NCI-H2081 (cell line): ENCODE results near the gene DHRS13.
A peak's percentile ranks its signal among the peaks of the same experiment; 100 is the strongest.
"Not testable (repeated sequence)": the region's sequence is repeated elsewhere in the genome, so short reads cannot be mapped to it uniquely, and the experiment has no call there.

ENCODE experiments used
- DNase-seq, 2 experiments: peaks; one replicate each; lab custom pipeline; 2025; lab: John Stamatoyannopoulos, UW

The DHRS13 gene

DNA sequence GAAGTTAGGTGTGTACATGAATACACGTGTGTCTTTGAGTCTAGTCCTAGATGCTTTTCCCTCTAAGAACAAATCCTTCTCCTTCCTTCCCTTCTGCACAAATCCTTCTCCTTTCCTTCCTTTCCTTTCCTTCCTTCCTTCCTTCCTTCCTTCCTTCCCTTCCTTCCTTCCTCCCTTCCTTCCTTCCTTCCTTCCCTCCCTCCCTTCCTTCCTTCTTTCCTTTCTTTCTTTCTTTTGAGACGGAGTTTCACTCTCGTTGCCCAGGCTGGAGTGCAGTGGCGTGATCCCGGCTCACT is 615 bp upstream of the DHRS13 start:
- DNase-seq: not testable (repeated sequence)

GRCh38 chr17:28901866-28902818 is 737 bp downstream of the DHRS13 start:
- peak in 1 of 2 experiments; percentile 45 for DNase-seq

GRCh38 chr17:28900986-28901726 is 1.7 kb downstream of the DHRS13 start:
- no peak for DNase-seq

DNA sequence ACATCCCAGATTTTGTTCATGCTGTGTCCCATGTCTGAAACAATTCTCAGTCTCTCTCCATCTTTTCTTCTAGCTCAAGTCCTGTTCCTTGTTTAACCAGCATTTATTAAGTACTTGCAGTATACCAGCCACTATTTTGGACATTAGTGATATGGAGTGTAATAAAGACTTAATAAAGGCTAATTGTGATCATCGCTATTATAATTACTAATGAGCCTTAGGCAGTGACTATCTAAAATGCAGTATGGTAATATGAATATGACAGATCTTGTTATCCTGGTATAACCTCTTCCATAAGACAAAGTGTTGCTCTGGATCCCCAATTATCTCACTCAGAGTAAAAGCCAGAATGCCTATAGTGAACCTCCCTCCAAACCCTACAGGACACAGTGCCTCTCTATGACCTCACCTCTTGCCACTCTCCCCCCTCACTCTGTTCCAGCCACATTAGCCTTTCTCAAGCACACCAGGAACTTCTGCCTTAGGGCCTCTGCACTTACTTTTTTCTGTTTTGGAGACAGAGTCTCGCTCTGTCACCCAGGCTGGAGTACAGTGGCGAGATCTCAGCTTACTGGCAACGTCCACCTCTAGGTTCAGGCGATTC is 3.6 kb downstream of the DHRS13 start:
- no peak for DNase-seq

DNA sequence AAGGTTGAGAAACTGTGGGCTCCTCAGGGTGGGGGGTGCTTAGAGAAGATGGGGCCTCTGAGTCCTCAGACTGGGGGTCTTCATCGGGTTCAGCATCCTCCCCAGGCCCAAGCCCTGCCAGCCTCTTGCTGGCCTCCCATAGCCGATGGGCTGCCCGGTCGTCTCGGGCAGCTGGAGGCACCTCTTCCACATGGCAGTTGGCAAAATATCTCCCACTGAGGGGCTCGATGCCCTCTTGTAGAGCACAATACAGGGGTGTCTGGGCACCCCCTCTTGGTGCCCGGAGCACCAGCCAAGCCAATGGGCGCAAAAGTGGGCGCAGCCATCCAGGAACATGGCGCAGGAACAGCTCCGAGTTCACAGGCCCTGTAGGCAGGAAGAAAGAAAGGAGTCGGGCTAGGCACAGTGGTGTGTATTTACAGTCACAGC is 4.3 kb downstream of the DHRS13 start:
- no peak for DNase-seq

DNA sequence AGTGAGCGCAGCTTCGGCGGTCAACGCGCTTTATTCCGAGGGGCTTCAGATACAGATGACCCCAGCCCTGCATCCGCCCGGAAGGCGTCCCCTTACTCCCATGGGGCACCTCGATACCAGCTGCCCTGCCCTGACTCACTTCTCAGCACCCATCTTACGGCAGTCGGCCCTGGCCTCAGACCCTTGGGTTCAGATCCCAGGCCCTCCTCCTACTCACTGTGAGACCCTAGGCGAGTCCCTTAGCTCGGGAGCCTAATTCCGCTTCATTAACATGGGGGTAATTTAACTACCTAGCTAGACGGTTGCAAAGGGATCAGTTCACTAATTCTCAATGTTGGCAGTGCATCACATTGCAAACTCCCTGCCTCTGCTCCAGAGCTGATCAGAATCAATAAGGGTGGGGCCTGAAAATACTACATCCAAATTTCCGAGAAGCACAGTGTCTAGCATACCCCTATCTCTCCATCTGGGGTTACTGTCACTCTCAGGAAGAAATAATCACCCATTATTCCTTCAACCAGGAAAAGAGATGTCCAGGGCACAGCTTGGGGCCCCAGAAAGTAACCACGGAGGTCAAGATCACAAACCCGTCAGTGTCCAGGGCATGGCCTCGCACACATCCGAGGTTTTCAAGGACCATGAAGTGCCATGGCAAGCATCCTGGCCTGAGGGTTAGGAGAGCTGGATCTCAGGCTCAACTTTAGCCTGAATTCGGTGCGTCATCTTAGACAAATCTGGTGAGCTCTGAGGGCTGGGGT is 4.9 kb downstream of the DHRS13 start:
- DNase-seq: no peak

DNA sequence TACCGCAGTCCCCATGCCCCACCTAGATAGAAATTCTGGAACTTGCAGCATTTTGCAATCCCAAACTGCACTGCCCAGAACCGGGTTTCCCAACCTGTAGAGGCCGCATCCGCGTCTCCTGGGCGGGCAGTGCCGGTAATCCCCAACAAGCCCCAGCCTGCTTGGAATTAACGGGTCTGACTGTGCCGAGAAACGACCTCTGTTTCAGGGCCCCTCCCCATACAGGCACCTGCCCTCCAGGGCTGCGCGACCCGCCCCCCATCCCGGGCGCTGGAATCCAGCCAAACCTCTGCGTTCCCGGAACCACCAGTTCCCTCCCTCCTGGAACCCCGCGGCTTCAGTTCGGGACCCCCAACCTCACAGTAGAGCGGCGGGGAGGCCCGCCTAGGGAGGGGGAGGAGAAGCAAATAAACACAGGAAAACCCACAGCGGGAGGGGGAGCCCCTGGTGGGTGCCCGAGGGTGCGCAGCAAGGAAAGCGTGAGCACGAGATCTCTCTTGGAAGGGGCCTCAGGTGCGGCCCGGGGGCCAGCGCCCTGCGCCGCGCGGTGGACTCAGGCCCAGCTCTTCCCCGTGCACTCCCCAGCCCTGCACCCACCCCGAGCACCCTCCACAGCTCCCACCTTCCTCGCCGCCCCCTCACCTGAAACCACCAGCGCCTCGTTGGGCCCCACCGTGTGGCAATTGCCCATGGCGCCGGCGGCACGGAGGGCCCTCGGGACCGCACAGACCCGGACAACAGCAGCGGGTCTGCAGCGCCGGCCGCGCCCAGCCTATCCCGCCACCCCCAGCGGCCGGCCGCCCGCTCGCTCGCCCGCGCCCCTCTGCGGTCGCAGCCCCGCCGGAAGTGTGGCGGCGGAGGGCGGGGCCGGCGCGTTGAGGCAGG is 5.8 kb downstream of the DHRS13 start, which contains the start of gene FLOT2:
TSS of gene FLOT2 (minus strand) at position 850 of the 885 bp plus-strand sequence. CDS start at position 691, 159 bp downstream.
- DNase-seq: peak; percentile 40 to 56

GRCh38 chr17:28896491-28896883 is 6.4 kb downstream of the DHRS13 start:
- no peak for DNase-seq

DNA sequence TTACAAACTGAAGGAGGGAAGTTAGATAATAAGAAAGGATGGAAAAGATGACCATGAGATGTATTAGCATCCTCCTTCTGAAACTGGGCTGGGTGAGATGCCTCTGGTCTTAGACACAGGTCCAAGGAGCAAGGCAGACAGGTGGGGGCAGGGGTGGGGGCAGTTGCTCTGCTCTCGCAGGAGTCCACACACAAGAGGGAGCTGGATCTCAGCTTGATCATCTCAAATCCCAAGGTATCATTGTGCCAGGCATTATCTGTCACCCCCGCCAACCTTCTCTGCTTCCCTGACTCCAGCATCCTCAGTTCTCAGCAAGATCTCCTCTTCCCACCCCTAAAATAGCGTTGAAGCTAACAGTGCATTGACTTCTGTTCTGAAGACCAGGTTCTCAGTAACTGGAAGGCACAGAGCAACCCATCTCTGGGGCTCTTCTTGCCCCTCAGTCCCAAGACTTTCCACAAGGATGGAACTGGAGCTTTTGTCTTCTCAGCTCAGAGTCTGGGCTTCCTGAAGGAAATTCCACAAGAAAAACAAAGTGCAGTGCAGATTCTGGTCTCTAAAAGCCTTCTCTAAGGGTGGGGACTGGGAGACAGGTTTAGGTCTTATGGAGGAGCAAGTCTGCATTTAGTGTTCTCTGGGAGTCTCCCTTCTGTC is 7.0 kb downstream of the DHRS13 start:
- no peak for DNase-seq

GRCh38 chr17:28893248-28894183 is 9.4 kb downstream of the DHRS13 start:
- DNase-seq: not testable (repeated sequence)

- no peak for DNase-seq
Measured at GRCh38 chr17:28892024-28892423, 10.9 kb downstream of the DHRS13 start.

- DNase-seq: no peak
Measured at GRCh38 chr17:28891201-28891600, 11.7 kb downstream of the DHRS13 start.

GRCh38 chr17:28889996-28890395 is 12.9 kb downstream of the DHRS13 start:
- no peak for DNase-seq

- no peak for DNase-seq
Measured at GRCh38 chr17:28888832-28889231, 14.0 kb downstream of the DHRS13 start.

DNA sequence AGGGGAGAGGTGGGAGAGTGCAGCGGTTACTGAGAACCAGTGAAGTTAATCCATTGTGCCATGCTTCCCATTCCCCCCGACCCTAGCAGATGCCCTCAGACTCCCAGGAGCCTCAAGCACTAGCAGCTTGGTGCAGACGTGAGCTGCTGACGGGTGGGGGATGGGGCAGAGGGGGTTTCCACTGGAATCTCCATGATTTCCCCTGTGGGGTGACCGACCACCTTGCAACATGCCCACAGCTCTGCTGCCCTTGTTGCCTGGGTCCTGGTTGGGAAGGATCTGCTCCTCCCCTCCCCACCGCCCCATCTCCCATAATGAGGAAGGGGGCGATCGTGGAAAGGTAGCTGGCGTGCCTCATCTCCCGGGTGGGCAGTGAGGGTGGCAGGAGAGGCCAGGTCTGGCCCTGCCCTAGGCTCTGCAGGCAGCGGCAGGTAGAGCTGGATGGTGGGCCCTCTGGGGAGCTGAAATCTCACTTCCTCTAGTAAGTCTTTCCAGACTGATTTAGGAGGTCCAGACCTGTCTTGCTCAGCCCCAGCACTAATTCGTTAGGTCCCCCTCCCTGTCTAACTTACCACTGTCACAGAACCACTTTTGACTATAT is 14.9 kb downstream of the DHRS13 start:
- no peak for DNase-seq

GRCh38 chr17:28885951-28886350 is 16.9 kb downstream of the DHRS13 start:
- DNase-seq: peak; percentile 7 to 15

DNA sequence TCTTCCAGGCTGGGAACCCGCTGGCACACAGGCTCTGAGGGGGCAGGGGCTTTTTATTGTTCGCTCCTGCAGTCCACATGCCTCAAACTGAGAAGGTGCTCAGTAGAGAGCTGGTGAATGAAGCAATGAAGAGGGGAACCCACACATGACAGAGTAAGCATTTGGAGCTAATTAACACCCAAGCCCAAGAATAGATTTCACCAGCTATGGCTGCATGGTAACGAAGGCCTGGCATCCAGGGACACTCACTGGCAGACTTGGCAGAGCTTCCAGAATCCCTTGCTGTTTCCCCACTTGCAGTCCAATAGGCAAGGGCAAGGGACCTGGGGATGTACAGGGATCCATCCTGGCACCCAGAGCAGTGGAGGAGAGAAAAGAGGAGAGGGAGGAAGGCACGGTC is 17.5 kb downstream of the DHRS13 start:
- DNase-seq: no peak

GRCh38 chr17:28883967-28884702 is 18.7 kb downstream of the DHRS13 start:
- no peak for DNase-seq
